NCI-H82 treated with DMSO at 0.1 percent for 48 hours (cell line): ENCODE data around the gene DCAF7.

Source experiments
- DNase-seq: peaks from one replicate; lab custom pipeline; 2025; ENCODE audit not compliant: unreplicated experiment; lab: John Stamatoyannopoulos, UW

DCAF7 gene

GRCh38 chr17:63579633-63580032 lies 29.4 kb downstream of the DCAF7 start:
- no peak for DNase-seq

- DNase-seq: no peak
These were observed 37.5 kb downstream of the DCAF7 start for GRCh38 chr17:63587770-63588169.

DNA sequence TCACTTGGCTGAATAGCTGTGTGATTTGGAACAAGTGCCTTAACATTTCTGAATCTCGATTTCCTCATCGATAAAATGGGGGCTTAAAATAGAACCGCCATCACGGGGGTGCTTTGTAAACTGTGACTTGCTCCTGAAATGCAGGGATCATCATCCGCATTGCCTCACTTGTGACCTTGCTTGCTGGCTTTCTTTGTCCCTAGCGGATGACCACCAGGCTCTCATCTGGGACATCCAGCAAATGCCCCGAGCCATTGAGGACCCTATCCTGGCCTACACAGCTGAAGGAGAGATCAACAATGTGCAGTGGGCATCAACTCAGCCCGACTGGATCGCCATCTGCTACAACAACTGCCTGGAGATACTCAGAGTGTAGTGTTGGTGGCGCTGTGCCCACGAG lies 38.5 kb downstream of the DCAF7 start:
- DNase-seq: no peak

GRCh38 chr17:63589646-63590045 lies 39.4 kb downstream of the DCAF7 start:
- DNase-seq: no peak

DNA sequence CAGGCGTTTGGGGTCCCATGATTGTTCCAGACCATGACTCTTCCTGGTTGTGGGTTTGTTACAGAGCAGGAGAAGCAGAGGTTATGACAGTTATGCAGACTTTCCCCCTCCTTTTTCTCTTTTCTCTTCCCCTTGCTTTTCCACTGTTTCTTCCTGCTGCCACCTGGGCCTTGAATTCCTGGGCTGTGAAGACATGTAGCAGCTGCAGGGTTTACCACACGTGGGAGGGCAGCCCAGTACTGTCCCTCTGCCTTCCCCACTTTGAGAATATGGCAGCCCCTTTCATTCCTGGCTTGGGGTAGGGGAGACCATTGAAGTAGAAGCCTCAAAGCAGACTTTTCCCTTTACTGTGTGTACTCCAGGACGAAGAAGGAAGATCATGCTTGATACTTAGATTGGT lies 42.5 kb downstream of the DCAF7 start:
- DNase-seq: no peak

DNA sequence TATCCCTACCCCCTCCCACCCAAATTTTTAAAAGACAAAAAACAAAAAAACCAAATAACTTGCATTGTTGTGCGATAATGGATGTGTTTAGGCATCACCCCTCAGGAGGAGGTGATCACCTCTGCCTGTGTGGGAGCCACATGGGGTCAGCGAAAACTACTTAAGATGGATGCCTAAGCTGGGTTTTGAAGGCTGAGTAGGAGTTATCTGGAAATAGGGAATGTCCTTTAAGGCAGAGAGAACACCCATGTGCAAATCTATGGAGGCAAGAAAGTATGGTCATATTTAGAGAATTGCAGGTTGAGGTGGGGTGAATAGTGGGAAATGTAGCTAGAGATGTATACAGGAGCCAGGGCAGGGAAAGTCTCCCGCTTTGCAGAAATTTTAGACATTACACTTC lies 44.9 kb downstream of the DCAF7 start:
- no peak for DNase-seq

DNA sequence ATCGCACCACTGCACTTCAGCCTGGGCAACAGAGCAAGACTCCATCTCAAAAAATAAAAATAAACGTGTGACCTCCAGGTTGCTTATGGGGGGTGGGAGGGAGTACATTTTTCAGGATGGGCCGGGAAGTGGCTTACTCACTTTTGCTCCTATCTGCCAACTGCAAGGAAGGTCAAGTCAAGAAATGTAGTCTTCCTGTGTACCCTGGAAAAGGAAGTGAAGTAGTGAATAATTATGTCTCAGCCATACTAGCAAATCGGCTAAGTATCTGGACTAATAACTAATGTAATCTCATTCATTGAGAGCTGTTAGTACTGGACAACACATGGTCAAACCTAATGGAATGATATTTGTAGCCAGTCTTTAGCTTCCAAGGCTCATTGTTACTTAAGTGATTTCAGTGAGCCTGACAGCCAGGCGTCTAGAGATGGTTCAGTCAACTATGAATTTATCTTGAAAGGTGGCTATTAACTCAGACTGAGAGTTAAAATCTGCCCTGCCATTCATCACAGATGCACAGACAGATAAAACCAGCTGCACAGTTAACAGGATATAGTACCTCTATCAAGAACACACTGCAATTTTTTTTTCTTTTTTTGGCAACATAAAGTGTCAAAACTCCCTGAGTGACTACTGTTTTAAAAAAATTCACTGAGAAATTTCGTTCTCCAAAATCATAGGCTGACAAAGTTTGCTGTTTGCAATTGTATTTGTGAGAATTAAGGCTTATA lies 46.7 kb downstream of the DCAF7 start:
- DNase-seq: peak; percentile 5

DNA sequence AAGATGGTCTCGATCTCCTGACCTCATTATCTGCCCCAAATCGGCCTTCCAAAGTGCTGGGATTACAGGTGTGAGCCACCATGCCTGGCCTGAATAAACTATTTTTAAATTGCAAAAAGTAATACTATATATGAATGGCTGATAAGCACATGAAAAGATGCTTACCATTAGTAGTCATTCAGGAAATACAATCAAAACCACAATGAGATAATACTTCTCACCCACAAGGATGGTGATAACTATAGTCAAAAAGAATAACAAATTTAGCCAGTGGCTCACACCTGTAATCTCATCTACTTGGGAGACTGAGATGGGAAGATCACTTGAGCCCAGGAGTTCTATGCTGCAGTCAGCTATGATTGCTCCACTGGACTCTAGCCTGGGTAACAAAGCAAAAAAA lies 48.0 kb downstream of the DCAF7 start:
- no peak for DNase-seq

DNA sequence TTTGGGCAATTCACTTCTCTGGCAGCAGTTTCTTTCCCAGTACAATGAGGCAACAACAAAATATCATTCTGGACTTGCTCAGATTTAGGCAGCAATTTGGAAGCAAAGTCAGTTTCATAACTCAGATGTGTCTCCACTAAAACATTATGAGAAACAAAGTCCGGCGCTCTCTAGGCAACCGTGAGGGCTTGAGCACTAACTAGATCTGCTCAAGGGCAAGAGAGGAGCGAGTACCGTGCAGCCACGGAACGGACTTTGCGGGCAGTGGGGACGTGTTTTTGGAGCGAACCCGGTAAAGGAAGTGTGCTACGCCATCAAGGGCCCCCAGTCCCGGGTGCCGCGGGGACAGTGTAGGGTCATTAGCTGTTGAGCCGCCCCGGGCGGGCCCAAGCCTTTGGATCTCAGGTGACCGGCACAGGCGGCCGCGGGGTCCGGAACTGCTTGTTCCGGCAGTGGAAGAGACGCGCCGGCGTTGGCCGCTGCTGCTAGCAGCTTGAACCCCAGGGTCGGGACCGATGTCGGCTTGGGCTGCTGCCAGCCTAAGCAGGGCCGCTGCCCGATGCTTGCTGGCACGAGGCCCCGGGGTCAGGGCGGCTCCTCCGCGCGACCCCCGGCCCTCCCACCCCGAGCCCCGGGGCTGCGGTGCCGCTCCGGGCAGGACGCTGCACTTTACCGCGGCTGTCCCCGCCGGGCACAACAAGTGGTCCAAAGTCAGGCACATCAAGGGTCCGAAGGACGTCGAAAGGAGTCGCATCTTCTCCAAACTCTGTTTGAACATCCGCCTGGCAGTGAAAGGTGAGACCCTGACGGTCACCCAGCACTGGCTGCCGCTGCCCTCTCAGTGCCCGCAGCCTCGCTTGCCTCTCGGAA lies 50.5 kb downstream of the DCAF7 start, which contains the start of gene TACO1:
TSS of gene TACO1 (plus strand) at position 327 of the 870 bp plus-strand sequence. CDS start at position 516, 189 bp downstream.
- DNase-seq: peak; percentile 60

GRCh38 chr17:63601439-63602371 lies 51.4 kb downstream of the DCAF7 start:
- peak; percentile 91 for DNase-seq

GRCh38 chr17:63609816-63610573 lies 59.7 kb downstream of the DCAF7 start:
- DNase-seq: no peak

DNA sequence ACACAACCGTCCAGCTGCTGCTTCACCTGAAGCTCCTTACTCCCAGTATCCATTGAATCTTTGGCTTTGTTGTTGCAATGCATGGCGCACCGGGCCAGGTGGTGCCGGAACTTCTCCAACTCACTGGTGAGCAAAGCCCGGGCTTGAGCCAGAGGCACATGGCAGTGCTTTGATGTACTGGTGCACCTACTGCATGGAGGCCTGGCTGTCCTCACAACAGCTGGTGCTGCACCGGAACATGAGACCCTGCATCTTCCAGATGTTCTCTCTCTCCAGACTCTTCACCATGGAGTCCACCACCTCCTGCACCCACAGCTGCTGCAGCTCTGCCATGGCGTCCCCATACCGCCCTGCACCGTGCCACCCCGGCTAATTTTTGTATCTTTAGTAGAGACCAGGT lies 60.6 kb downstream of the DCAF7 start:
- no peak for DNase-seq

GRCh38 chr17:63611354-63611753 lies 61.1 kb downstream of the DCAF7 start:
- no peak for DNase-seq

DNA sequence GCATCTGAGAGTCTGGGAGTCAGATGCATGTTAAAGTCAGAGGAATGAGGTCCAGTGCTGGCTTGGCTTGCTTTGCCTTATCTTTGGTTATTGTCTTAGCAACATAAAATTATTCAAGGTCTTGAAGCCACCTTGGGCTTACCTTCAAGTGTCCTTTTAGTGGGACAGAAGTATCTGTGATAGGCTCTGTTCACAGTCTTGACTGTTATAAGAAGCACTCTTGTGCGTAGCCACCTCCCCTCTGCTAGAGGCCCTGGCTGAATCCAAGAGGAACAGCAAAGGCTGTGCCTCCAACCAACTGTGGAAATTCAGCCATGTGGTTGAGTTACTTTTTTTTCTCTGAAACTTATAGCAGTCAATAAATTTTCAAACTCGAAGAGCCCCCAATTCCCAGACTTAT lies 63.4 kb downstream of the DCAF7 start:
- DNase-seq: no peak

DNA sequence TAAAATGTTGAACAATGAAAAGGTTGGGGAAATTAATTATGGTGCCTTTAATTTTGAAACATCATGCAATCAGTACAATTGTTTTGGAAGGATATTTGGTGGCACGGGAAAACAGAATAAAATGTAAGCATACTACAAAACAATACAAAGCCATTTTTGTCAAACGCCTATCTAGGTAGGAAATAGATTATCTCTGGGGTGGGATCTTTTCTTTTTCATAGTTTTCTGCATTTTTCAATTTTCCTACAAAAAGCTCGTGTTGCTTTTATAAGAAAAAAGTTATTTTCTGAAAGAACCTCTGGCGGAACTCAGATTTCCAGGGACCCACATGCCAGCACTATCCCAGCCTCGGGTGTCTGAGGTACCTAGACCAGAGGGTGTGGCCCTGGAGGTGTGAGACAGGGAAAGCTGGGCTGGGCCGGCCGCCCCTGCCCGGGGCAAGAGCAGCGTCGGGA lies 71.0 kb downstream of the DCAF7 start:
- DNase-seq: no peak

DNA sequence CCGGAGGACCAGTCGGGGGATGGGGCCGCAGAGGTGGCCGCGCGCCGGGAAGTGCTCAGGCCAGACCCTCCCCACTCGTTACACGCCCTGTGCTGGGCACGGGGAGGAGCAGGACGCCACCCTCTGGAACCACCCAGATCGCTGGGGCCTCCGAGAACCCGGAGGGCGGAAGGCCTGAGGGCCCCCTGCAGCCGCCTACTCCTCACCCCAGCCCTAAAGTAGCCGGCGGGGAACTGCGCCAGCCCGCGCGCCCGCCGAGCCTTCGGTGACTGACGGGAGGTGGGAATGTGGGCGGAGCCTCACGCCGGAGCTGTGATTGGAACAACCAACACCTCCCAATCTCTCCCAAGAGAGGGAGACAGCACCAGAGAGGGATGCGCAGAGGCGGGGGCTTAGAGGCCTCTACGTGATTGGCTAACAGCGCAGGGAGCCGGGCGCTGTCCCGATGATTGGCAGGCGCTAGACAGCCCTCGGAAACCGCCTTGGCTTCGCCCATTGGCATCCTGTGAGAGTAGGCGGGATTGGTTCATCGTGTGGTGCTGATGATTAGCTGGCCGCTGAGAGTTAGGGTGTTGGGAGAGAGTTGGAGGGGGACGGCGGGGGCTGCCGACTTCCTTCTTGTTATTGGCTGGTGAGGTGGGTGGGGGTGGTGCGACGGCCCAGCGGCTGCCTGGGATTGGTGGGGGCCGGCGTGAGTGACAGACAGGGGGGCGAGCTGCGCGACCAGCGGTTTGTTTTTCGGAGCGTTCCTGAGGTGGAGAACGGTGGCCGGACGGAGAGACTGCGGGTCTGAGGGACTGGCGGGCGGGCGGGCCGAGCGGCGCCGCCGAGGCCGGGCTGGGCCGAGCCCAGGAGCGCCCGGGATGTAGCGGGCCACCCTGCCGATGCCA lies 71.7 kb downstream of the DCAF7 start, which contains the start of gene MAP3K3:
TSS of gene MAP3K3 (plus strand) at position 734 of the 890 bp plus-strand sequence. CDS start 343 bp downstream, outside the sequence.
- DNase-seq: peak; percentile 100

GRCh38 chr17:63622574-63623390 lies 72.5 kb downstream of the DCAF7 start:
- DNase-seq: peak; percentile 48

GRCh38 chr17:63623786-63624530 lies 73.7 kb downstream of the DCAF7 start:
- DNase-seq: no peak
